H4 (cell line): ENCODE data around the gene RAB14. TPM values are rescaled to one million over a fixed set of nuclear protein-coding genes. Genes with fewer than 3 reads are reported as not detected.

Experiments used
- DNase-seq: peaks from one replicate; pipeline ENCODE4 v3.0.0-alpha.2; 2015; ENCODE audit warnings: low spot score
- total RNA-seq: library from RNA; depleted of rRNA; stranded (reverse); fragments of >200 nt; shearing (Covaris generic); gene quantifications from 2 replicates; pipeline ENCODE4 v1.2.3, GENCODE V29; 2014; rRNA removed

RAB14 gene
- 27.1 and 30.7 TPM in 2 replicates for total RNA-seq

DNA sequence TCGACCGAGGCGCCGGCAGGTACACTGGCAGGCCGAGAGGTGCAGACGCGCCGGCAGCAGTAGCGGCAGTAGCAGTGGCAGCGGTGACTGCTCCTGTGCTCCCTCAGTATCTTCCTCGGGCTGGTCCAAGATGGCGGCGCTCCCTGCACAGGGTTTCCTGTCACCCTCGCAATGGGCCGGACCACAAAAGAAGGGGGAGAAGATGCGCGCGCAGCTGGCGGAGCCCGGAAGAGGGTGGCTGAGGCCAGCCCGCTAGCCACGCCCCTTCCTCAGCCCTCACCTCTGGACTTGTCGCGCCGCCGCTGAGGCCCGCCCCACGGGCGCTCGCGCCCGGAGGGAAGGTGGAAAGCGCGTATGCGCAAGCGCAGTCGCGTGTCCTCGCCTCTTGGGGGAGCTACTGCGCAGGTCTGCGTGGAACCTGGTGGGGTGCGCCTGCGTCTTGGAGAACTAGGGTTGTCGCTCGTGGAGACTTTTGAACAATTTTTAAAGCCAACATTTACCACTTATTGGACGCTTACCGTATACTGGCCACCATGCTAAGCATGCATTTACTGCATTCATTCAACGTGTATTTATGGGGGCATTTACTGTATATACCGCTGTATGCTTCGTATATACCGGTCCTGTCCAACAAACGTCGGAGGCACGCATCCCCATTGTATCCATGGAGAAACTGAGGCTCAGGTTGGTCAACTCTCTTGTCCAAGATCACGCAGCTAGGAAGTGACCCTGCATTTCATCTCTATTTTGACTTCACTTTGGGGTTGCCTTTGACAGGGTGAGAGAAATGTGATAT is at the start of gene RAB14:
Gene RAB14 (minus strand): TSS at position 132 of the 796 bp plus-strand sequence. CDS start 8,457 bp downstream, outside the sequence.
- peak; percentile 97 for DNase-seq

DNA sequence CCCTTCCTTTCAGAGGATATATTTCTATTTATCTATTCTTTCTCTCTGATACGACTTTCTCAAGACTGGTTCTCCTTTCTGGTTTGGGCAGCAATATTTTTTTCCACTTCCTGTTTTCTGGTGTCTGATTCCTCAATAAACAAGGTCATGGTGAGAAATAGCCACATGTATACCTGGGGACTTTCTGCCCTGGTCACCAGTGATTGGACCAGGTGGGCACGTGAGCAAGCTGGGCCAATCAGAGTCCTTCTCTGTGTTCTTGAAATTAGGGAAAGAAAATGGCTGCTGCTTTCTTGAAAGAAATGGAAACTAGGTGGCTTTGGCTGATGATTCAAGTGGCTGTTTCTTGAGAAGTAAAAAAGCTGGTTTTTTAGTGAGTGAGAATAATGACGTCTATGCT is 47.9 kb upstream of the RAB14 start:
- no peak for DNase-seq

DNA sequence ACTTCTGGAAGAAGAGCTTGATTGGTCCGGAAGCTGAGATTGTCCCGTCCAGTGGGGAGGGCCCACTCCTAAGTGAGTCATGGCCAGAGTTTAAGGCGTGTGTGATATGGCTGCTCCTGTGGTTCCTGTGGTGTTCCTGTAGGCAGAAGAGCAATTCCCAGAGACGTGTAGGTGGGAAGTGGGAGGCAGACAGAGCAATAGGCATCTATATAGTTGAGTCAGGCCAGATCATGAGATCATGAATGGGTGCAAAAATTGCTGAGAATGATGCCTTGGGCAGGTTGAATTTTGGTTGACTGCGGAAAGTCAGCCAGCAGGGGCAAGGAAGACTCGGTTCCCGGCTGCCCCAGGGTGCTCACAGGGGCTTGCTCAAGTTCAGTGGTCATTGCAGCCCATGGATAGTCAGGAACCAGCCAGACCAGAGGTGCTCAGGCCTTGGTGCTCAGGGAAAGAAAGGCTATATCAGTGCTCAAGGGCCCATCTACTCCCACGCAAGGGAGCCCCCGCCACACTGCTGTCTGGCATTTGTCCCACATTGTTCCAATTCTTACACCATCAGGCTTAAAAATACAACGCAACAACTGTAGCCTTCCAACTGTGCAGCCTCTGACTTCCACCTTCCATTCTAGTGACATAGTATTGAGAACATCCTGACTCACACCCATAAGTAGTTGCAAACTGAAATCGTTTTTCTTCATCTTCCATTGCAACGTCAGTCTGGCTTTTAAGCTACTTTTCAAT is 45.3 kb upstream of the RAB14 start:
- DNase-seq, result no peak

DNA sequence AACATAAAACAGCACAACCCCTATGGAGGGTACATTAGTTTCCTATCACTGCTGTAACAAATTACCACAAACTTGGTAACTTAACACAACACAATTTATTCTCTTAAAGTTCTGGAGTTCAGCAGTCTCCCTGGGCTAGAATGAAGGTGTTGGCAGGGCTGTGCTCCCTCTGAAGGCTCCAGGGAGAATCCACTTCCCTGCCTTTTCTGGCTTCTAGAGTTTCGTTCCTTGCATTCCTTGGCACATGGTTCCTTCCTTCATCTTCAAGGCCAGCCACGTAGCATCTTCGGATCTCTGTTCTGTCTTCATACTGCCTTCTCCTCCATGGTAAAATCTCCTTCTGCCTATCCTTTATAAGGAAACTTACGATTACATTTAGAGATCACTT is 41.3 kb upstream of the RAB14 start:
- DNase-seq, result no peak

DNA sequence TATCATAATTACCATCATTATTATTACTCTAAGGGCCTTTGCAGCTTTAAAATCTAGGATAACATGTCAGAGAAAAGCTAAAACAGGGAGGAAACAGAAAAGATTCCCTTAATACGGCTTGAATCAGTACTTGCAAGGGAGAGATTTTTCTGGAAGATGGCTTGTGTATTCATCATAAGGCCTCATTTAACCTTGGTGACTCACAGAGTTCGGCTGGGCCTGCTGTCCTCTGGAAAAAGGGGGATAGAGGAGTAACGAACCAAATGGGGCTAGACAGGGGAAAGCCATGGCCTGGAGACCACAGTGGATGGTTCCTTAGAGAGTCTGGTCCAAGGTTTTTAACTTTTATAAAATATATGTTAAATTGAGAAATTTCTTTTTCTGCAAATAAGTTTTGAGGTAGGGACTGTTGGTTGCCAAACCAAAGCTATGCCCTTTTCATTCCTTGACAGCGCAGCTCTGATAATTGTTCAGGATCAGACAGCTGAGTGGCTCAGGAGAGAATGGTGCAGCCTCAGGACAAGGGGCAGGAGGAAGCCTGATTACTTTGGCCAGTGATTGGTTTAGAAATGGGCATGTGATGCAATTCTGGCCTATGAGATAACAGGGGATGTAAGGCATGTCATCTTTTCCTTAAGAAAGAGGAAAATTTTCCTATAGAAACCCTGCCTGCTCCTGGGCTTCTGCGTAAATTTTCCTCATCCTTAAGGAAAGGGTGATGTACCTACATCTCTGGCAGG is 40.7 kb upstream of the RAB14 start:
- DNase-seq, result no peak

DNA sequence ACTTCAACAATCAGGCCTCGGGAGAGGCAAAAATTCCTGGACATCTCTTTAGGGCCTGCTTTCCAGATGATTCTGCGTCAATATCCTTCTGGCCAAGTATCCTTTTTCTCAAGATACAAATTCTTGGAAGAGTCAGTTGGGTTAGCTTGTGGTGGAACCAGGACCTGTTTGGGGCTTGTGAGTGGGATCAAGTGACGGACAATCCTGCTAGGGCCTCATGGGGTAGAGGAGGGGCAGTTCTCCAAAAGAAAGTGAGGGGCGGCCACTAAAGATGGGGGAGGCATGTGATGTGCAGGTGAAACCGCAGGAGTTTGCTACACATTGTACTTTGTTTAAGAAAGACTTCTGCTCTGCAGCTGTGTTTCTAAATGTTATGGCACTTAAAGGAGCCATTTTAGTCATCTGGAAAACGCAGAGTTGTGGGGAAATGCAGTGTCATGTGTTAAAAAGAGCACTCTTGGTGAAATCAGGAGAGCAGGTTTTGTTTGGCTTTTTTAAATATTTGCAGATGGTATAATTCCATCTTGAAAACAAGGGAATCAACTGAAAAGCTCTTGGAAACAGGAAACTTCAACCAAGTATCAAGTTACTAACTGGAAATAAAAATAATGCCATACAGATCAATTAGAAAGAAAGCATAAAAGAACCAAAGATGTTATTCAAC is 38.9 kb upstream of the RAB14 start:
- DNase-seq, result no peak

DNA sequence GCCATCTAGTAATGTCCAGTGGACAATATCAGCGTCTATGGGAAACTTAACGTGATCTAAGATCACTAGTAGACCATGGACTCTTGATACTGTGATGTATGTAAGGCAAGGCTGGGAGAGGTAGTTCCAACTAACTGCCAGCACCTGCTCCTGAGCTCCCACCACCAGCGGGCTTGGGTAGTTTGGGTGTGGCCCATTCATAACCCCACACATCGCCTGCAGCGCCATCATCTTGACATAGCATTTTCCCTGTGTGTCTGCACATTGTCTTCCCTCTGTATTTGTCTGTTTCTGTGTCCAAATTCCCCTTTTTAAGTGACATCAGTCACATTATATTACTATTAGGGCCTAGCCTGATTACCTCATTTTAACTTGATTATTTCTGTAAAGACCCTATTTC is 38.2 kb upstream of the RAB14 start:
- DNase-seq, result no peak

DNA sequence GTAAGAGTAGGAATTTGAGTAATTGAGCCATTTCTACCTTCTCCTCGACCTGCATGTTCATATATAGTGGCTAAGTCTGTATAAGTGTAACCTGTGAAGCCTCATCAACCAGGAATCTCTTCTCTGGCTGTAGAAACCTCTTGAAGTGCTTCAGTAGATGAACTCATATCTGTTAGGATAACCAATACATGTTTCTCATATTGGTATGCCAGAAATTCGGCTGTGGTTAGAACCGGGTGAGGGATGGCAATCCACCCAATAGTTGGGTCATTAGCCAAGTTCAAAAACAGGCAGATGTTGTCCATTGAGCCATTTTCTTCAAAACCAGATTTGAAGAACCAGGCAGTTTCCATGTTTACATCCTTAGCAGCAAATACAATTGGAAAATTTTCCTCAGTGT is 37.4 kb upstream of the RAB14 start:
- no peak for DNase-seq

DNA sequence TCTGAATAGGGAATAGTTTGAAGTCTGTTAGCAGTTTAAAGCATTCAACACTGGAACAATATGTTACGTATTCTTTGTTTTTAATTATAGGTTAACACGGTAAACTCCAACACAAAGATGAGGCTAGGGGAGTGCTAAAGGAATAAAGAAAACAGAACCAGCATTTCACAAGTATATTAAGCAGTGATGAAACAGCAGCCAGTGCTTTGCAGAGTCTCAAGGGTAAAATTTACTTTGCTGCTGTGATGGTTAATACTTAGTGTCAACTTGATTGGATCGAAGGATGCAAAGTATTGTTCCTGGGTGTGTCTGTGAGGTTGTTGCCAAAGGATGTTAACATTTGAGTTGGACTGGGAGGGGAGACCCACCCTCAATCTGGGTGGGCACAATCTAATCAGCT is 36.2 kb upstream of the RAB14 start:
- DNase-seq, result no peak

DNA sequence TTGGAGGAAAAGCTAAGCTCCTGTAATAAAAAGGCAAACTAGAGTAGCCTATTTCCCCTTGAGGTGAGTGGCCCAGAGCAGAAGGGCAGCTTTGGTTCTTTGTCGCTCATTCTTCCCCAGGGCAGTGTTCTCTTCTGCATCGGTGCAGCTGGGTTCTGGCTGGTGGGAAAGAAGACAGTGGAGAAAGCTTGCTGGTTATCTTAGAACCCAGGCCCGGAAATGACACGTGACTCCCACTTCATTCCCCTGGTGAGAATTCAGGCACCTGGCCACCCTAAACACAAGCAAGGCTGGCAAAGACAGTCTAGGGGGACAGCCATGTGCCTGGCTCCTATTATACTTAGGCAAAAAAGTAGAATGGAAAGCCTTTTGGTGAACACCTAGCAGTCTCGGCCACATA is 33.8 kb upstream of the RAB14 start:
- DNase-seq, result no peak

DNA sequence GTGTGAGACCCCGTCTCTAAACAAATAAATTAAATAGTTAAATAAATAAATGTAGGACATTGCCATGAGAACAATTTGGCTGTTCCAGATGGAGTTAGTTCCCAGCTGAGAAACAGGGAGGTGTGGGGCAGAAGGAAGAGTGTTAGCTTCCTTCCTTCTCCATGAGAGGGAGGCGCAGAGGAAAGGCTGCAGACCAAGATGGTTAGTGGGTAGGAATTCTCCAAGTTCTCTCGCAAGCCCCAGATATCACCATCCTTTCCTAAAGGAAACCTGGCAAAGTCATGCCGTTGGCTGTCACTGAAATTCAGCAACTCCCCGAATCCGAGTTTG is 33.1 kb upstream of the RAB14 start:
- peak; percentile 74 for DNase-seq

DNA sequence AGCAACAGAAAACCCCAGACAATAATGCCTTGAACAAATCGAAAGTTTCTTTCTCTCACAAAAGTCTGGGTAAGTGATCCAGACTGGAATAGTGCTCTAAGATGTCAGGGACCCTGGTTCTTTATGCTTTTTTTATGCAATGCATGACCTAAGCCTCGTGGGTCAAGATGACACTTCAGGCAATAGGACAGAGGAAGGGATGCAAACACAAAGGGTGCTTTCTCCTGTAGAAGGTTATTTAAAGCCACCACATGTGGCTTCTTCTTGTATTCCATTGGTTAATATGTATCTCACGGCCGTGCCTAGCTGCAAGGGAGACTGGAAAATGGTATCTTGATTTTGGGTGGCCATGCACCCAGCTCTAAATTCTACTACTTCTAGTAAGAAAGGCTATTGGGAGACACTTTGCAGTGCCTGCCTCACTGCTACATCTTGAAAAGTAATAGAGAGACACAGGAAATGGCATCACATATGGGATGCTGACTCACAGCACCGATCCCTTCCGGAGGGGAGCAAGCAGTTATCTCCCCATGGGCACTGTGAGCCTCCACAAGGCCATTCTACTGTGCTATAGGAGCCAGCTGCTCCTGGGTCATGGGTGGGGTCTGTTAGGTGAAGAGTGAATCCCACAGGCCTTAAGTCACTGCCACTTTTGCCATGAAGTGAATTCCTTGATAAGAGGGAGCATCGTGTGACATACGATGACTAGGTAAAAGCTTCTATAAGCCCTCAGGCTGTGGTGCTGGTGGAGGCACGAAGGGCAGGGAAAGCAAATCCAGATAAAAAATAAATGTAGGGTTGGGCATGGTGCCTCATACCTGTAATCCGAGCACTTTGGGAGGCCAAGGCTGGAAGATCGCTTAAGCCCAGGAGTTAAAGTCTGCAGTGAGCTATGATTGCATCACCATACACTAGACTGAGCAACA is 32.5 kb upstream of the RAB14 start:
- peak; percentile 76 for DNase-seq

DNA sequence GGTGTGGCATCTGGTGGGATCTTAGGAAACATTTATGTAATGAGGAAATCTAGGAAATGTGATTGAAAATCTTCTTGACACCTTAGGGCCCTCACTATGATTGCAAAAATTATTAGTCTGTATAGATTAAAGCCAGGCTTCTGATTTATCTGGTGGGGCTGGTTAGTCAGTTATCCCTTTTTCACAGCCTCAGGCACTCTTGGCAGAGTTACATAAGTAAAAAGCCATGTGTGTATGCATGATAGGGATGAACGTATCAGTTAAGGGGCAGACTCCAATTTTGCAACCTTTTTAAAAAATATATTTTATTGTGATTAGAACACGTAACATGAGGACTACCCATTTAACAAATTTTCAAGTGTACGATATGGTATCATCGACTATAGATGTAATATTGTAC is 30.6 kb upstream of the RAB14 start:
- no peak for DNase-seq

DNA sequence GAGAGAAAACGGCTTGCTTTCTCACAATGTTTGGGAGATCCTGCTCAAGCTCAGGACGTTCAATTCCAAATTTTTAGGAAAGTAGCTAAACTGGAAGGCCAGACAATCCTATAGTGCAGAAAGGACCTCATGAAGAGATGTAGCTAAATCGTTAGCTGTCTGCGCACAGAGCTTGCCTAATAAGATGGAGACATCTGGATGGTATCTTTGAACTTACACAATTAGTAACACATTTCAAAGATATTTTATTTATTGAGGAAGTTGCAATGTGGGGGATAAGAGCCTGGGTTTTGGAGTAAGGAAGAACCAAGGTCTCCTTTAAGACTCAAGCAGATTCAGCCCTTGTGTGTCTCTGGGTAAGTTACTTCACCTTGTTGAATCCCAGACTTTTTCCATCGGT is 28.6 kb upstream of the RAB14 start:
- no peak for DNase-seq

DNA sequence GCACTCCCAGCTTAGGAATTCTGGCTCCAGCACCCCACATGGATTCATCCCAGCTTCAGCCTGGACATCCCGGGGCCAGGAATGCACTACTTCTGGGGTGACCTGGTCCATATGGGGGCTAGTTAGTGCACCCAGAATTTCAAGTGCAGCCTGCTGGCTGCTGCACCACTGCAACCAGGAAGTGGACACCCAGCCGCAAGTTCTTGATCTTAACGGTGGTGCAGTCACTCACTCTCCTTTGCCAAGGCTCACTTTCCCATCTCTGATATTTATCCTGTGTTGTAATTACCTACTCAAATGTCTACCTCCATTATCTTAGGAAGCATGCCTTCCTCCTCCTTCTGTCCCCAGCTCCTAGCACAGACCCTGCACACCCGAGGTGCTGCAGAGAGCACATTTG is 26.2 kb upstream of the RAB14 start:
- no peak for DNase-seq

DNA sequence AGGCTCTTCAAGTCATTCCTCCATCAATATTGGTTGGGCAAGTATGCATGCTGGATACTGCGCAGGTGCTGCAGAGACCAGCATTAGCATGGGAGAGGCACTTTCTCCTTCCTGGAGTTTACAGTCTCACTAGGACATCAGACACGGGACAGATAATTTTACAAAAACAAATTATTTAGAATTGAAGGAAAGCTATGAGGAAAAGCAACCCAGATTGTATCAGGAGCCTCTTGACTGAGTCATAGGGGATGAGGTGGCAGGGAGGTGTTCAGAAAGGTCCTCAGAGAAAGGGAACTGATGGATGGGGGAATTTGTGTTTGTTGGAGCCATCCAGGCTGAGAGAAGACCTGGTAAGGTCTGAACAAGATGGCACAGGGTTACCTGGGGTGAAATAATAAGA is 24.5 kb upstream of the RAB14 start:
- DNase-seq, result no peak

DNA sequence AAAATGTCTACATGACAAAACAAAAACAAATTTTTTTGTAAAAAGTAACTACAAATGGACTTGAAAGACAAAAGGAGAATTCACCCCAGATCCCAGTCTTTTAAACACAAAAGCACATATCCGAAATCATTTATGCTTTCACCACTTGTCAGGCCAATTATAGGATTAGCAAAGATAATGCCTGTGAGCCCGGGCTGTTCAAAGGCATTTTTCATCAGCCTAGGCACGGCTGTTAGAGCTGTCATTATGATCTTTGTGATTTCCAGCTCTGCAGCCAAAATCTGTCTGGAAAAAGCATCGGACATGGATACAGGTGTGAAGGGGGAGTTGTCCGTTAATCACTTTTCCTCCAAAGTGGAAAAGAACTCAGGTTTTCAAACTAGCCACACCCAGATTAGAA is 23.6 kb upstream of the RAB14 start:
- DNase-seq, result no peak

DNA sequence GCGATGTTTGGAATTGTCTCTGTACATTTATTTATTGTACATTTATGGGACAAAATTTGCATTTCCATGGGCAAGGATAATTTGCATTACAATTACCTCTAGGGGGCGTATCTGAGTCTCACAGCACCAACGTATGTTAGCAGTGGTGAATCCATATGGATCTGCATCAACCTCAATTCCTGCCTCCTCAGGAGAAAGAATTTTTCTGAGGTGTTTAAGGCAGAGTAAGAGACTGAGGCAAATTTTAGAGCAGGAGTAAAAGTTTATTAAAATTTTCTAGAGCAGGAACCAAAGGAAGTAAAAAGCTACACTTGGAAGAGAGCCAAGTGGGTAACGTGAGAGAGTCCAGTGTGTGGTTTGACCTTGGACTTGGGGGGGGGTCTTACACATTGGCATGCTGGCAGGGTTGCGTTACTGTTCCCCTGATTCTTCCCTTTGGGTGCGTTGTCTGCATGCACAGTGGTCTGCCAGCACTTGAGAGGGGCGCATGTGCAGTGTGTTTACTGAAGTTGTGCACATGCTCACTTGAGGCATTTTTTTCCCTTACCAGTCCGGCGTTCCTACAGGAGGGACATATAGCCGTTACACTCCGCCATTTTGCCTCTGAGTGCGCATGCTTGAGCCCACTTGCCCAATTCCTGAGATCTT is 21.0 kb upstream of the RAB14 start:
- peak; percentile 53 for DNase-seq

DNA sequence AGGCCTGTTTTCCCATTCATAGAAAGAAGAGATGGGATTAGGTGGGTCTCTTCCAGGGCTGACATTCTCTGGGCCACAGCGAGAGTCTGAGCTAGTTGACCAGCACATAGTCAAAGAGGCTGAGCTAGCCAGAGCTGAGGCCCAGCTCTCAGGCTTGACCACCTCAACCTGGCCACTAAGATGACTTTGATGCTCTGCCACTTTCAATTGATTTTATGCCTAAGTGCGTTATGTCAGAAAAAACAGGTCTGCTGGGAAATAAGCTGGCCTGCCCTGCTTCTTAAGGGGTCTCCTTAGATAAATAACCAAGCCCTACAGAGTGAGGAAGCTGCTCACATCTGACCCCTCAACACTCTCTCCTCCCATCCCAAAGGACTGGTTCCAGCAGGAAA is 20.0 kb upstream of the RAB14 start:
- no peak for DNase-seq

DNA sequence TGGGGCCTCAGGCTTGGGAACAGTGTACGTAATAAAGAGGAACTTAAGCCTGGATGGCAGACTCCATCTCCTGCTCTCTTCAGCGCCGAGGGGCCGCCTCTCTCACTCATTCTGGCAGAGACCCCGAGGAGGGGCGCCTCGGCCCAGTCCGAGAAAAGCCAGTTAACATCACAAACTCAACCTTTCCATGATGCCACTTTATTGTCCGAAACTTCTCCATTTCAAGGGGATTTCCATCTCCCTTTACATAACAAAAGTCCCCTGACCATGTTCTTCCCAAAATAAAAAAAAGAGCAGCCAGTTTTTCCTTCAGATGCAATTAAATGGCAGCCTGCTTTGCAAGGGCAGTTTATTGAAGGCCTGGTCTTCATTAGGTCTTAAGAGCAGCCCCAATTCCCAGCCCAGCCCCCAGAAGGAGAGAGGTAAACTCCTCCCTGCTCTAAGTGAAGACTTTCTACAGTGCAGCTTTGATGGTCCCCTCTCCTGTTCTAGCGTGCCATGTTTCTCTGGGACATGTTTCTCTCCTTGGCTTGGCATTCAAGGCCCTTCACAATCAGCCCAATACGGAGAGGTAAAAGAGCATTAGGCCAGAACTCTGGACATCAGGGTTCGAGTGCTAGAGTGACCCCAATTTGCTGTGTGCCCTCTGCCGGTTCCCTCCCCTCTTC is 19.5 kb upstream of the RAB14 start:
- DNase-seq, result no peak
